ENCODE results near the gene MCM9.

GRCh38 chr6:118971682-118972081 lies 36.7 kb upstream of the MCM9 start:
- TF ChIP-seq, protein P1, sequence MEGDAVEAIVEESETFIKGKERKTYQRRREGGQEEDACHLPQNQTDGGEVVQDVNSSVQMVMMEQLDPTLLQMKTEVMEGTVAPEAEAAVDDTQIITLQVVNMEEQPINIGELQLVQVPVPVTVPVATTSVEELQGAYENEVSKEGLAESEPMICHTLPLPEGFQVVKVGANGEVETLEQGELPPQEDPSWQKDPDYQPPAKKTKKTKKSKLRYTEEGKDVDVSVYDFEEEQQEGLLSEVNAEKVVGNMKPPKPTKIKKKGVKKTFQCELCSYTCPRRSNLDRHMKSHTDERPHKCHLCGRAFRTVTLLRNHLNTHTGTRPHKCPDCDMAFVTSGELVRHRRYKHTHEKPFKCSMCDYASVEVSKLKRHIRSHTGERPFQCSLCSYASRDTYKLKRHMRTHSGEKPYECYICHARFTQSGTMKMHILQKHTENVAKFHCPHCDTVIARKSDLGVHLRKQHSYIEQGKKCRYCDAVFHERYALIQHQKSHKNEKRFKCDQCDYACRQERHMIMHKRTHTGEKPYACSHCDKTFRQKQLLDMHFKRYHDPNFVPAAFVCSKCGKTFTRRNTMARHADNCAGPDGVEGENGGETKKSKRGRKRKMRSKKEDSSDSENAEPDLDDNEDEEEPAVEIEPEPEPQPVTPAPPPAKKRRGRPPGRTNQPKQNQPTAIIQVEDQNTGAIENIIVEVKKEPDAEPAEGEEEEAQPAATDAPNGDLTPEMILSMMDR (IDR thresholded peaks at IDR 0.05): no peak
- no peak for TF ChIP-seq POLR2A (IDR thresholded peaks at IDR 0.05)
